Measurements from ENCODE around the gene RPS6KC1. TPM values are rescaled to one million over a fixed set of nuclear protein-coding genes. Genes with fewer than 3 reads are reported as not detected.

Gene RPS6KC1
- total and polyA plus RNA-seq, 5 experiments from 2014 or later: 5.1 to 15.6 (median 5.9) TPM

DNA sequence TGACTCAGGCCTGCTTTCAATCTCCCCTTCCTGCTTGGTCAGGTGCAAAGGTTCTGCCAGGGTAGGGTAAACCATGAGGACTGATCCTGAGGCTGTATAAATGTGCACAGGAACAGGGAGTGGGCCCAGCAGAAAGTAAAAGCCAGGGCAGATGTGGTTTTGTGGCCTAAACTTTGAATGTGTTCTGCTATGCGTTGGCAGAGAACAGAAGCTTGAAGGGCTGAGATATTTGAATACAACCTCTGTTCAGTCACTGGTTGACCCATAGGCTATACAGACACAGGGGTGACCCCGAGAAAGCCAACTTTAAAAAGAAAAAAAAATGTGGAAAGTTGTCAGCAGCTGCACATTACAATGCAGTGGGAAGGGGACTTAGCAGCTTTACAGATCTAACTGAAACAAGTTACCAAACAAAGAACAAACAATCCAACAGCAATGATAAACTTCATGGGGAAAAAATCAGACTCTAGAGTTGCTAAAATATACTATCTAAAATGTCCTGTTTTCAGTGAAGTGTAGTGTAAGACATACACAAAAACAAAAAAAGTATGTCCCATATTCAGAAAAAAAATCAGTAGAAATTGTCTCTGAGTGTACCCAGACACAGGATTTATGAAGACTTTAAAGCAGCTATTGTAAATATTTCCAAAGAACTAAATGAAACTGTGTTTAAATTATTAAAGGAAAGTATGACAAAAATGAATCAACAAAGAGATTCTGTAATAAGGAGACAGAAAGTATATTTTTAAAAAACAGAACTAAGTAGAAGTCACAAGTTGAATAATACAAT is 216.1 kb downstream of the RPS6KC1 start:
- H3K27ac Mint-ChIP-seq: no peak overlapping the region
- POLR2A ChIA-PET: no interaction called here
- DNase-seq (no peak), ATAC-seq (no peak)
- no peak overlapping the region for H3K4me3 Mint-ChIP-seq
- no peaks in the 10 kb centered on the region for H3K27me3 Mint-ChIP-seq
- peaks cover 53 to 81% (median 65%) of the 10 kb centered on the region in 3 donors for H3K36me3 Mint-ChIP-seq
- peaks cover 7 to 26% (median 20%) of the 10 kb centered on the region in 9 donors for H3K9me3 Mint-ChIP-seq
- no peaks in the 10 kb centered on the region for H3K4me1 Mint-ChIP-seq

DNA sequence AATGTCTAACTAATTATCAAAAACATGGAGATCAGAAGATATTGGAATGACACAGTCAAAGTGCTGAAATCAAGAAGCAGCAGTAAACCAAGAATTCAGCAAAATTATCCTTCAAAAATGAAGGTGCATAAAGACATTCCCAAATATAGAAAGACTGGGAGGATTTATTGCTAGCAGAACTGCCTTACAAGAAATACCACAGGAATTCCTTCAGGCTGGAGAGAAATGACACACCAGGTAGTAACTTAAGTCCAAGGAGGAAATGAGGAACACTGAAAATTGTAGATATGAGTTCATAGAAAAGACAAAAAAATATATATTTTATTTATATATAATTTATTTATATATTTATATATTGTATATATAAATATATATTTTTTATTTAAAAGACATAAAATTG is 217.2 kb downstream of the RPS6KC1 start:
- no peak overlapping the region for H3K4me3 Mint-ChIP-seq
- peaks cover 53 to 79% (median 63%) of the 10 kb centered on the region in 3 donors for H3K36me3 Mint-ChIP-seq
- DNase-seq (no peak), ATAC-seq (no peak)
- POLR2A ChIA-PET: no interaction called here
- H3K4me1 Mint-ChIP-seq: peaks cover 0 to under 1% (median 0%) of the 10 kb centered on the region in 4 donors
- H3K27ac Mint-ChIP-seq: no peak overlapping the region
- no peaks in the 10 kb centered on the region for H3K27me3 Mint-ChIP-seq
- peaks cover 7 to 26% (median 20%) of the 10 kb centered on the region in 9 donors for H3K9me3 Mint-ChIP-seq

GRCh38 chr1:213269829-213270228 is 218.8 kb downstream of the RPS6KC1 start:
- Mint-ChIP-seq H3K27me3 (no peaks in the 10 kb centered on the region), H3K4me3 (no peak overlapping the region), H3K36me3 (peaks cover 49 to 79% (median 60%) of the 10 kb centered on the region in 3 donors), H3K9me3 (peaks cover 5 to 26% (median 16%) of the 10 kb centered on the region in 9 donors), H3K4me1 (peaks cover 0 to 3% (median 0%) of the 10 kb centered on the region in 4 donors), H3K27ac (no peak overlapping the region)
- DNase-seq (no peak), ATAC-seq (no peak)
- POLR2A ChIA-PET: no interaction called here

GRCh38 chr1:213273546-213273945 is 222.5 kb downstream of the RPS6KC1 start:
- H3K27me3 Mint-ChIP-seq: no peaks in the 10 kb centered on the region
- no peak overlapping the region for H3K4me3 Mint-ChIP-seq
- peaks cover 0 to 3% (median 0%) of the 10 kb centered on the region in 4 donors for H3K4me1 Mint-ChIP-seq
- H3K27ac Mint-ChIP-seq: no peak overlapping the region
- no peak for ATAC-seq
- H3K36me3 Mint-ChIP-seq: peaks cover 36 to 52% (median 40%) of the 10 kb centered on the region in 3 donors
- H3K9me3 Mint-ChIP-seq: peaks cover 0 to 12% (median 0%) of the 10 kb centered on the region in 9 donors
- POLR2A ChIA-PET: no interaction called here
- DNase-seq: no peak

GRCh38 chr1:213274140-213274539 is 223.1 kb downstream of the RPS6KC1 start:
- no peak overlapping the region for H3K4me3 Mint-ChIP-seq
- H3K9me3 Mint-ChIP-seq: peaks cover 0 to 7% (median 0%) of the 10 kb centered on the region in 9 donors
- peaks cover 0 to 3% (median 0%) of the 10 kb centered on the region in 4 donors for H3K4me1 Mint-ChIP-seq
- POLR2A ChIA-PET: no interaction called here
- peak overlapping the region in 1 of 10 donors; percentile 35 for H3K27ac Mint-ChIP-seq
- DNase-seq (no peak), ATAC-seq (no peak)
- H3K27me3 Mint-ChIP-seq: no peaks in the 10 kb centered on the region
- H3K36me3 Mint-ChIP-seq: peaks cover 30 to 47% (median 34%) of the 10 kb centered on the region in 3 donors

GRCh38 chr1:213275293-213275692 is 224.3 kb downstream of the RPS6KC1 start:
- DNase-seq: no peak
- Mint-ChIP-seq H3K27ac (no peak overlapping the region), H3K9me3 (peaks cover 0 to 1% (median 0%) of the 10 kb centered on the region in 9 donors), H3K27me3 (no peaks in the 10 kb centered on the region), H3K4me3 (no peak overlapping the region), H3K36me3 (peaks cover 23 to 38% (median 28%) of the 10 kb centered on the region in 3 donors), H3K4me1 (peaks cover 0 to 3% (median 0%) of the 10 kb centered on the region in 4 donors)
- ATAC-seq: no peak
- POLR2A ChIA-PET: no interaction called here

DNA sequence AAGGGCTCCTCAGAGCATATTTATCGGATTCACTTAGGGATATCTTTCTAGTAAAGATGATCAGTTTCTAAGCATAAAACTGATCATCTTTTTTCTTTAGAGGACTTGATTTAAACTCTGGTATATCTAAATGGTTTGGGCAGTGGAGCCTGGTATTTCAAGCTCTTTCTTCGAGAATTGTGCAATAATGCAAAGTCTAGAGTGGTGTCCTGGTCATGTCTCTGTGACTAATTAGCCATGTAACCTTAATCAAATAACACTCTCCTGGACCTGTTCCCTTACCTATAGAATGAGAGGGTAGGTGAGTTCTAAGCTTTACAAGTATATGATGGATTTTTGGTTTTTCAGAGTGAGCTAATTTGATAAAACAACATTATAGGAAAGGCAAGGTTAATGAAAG is 225.2 kb downstream of the RPS6KC1 start:
- H3K27ac Mint-ChIP-seq: no peak overlapping the region
- ATAC-seq: no peak
- POLR2A ChIA-PET: no interaction called here
- H3K9me3 Mint-ChIP-seq: peaks cover 0 to 1% (median 0%) of the 10 kb centered on the region in 9 donors
- H3K27me3 Mint-ChIP-seq: no peaks in the 10 kb centered on the region
- H3K36me3 Mint-ChIP-seq: peaks cover 23 to 31% (median 28%) of the 10 kb centered on the region in 3 donors
- no peak overlapping the region for H3K4me3 Mint-ChIP-seq
- no peak for DNase-seq
- peaks cover 0 to 3% (median 0%) of the 10 kb centered on the region in 4 donors for H3K4me1 Mint-ChIP-seq

GRCh38 chr1:213277036-213277435 is 226.0 kb downstream of the RPS6KC1 start:
- H3K36me3 Mint-ChIP-seq: peaks cover 23 to 30% (median 28%) of the 10 kb centered on the region in 3 donors
- DNase-seq: no peak
- no peak overlapping the region for H3K4me3 Mint-ChIP-seq
- H3K9me3 Mint-ChIP-seq: peaks cover 0 to 1% (median 0%) of the 10 kb centered on the region in 9 donors
- H3K4me1 Mint-ChIP-seq: peaks cover 0 to 3% (median 0%) of the 10 kb centered on the region in 4 donors
- H3K27ac Mint-ChIP-seq: no peak overlapping the region
- no peak for ATAC-seq
- POLR2A ChIA-PET: no interaction called here
- H3K27me3 Mint-ChIP-seq: no peaks in the 10 kb centered on the region

DNA sequence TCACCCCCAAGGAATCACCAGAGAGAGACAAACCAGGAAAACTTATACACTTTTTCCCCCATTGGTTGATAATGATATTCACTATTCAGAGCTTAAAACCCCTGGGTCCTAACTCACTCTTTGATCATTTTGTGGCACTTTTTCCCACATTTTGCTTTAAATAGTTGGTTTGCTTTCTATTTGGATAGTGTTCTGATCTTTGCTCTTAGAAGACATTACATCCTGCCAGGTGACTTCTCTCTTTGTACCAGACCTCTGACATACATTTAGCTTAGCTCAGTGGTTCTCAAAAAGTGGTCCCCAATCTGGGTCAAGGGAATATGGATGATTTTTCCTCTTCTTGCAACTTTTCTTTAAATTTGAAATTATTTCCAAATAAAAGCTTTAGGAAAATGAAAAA is 228.4 kb downstream of the RPS6KC1 start:
- Mint-ChIP-seq H3K36me3 (peaks cover 8 to 14% (median 11%) of the 10 kb centered on the region in 3 donors), H3K9me3 (peaks cover 0 to 14% (median 9%) of the 10 kb centered on the region in 9 donors), H3K27me3 (no peaks in the 10 kb centered on the region), H3K4me1 (no peaks in the 10 kb centered on the region), H3K4me3 (no peak overlapping the region), H3K27ac (no peak overlapping the region)
- ATAC-seq (no peak), DNase-seq (no peak)
- POLR2A ChIA-PET: no interaction called here

DNA sequence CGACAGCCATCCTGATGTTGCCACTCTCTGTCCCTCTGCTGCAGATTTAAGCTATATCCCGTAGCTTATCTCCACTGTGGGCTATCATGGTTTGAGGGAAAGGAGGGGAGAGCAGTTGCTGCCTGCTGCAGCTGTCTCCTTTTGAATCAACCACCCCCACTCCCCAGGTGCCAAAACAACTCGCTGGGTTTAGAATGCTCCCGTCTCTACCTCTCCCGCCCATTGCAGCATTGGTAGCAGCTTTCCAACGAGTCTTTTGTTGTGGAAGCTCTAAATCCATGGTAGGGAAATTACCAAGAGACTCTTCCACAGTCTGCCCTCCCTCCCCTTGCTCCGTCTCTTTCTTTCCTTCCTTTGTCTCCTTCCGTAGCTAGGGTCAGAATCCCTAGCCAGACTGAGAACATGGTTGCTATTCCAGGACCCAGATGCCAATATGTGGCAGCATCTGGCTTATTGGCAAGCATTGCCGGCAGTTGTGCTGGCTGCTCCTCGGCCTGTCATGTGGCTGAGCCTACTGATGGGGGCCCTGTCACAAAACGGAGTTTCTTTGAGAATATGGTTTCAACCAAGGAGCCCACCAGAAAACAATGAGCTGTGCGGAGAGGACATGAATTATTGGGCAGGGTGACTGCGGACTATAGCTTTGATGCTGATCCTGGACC is 230.7 kb downstream of the RPS6KC1 start:
- no peaks in the 10 kb centered on the region for H3K27me3 Mint-ChIP-seq
- no peak overlapping the region for H3K4me3 Mint-ChIP-seq
- POLR2A ChIA-PET: no interaction called here
- H3K4me1 Mint-ChIP-seq: no peaks in the 10 kb centered on the region
- H3K9me3 Mint-ChIP-seq: peaks cover 0 to 20% (median 10%) of the 10 kb centered on the region in 9 donors
- peaks cover 0 to 6% (median 5%) of the 10 kb centered on the region in 3 donors for H3K36me3 Mint-ChIP-seq
- ATAC-seq (no peak), DNase-seq (no peak)
- H3K27ac Mint-ChIP-seq: no peak overlapping the region

- Mint-ChIP-seq H3K36me3 (peaks cover 0 to 9% (median 5%) of the 10 kb centered on the region in 3 donors), H3K27ac (no peak overlapping the region), H3K4me3 (no peak overlapping the region), H3K9me3 (peaks cover 0 to 20% (median 11%) of the 10 kb centered on the region in 9 donors), H3K27me3 (no peaks in the 10 kb centered on the region), H3K4me1 (no peaks in the 10 kb centered on the region)
- no peak for ATAC-seq
- DNase-seq: no peak
- POLR2A ChIA-PET: no interaction called here
Measured at GRCh38 chr1:213284626-213285025, 233.6 kb downstream of the RPS6KC1 start.

- Mint-ChIP-seq H3K27me3 (peaks cover 0 to 1% (median 0%) of the 10 kb centered on the region in 5 donors), H3K4me1 (no peaks in the 10 kb centered on the region), H3K4me3 (no peak overlapping the region), H3K9me3 (peaks cover 0 to 20% (median 11%) of the 10 kb centered on the region in 9 donors), H3K27ac (no peak overlapping the region), H3K36me3 (peaks cover 4 to 12% (median 5%) of the 10 kb centered on the region in 3 donors)
- no peak for DNase-seq
- no peak for ATAC-seq
- POLR2A ChIA-PET: no interaction called here
Measured at GRCh38 chr1:213286235-213286634, 235.2 kb downstream of the RPS6KC1 start.

GRCh38 chr1:213287987-213288386 is 236.9 kb downstream of the RPS6KC1 start:
- POLR2A ChIA-PET: no interaction called here
- peaks cover 0 to 3% (median 0%) of the 10 kb centered on the region in 5 donors for H3K27me3 Mint-ChIP-seq
- DNase-seq (no peak), ATAC-seq (no peak)
- H3K4me3 Mint-ChIP-seq: no peak overlapping the region
- H3K36me3 Mint-ChIP-seq: peaks cover 3 to 15% (median 7%) of the 10 kb centered on the region in 3 donors
- H3K27ac Mint-ChIP-seq: no peak overlapping the region
- peaks cover 0 to 20% (median 10%) of the 10 kb centered on the region in 9 donors for H3K9me3 Mint-ChIP-seq
- no peaks in the 10 kb centered on the region for H3K4me1 Mint-ChIP-seq
